ENCODE measurements around the gene COX19.

GRCh38 chr7:916291-916941 lies 58.9 kb downstream of the COX19 start:
- TF ChIP-seq CTCF (IDR thresholded peaks at IDR 0.05; ENCODE audit: low read length) (no peak), EZH2 (optimal IDR thresholded peaks at IDR 0.05; ENCODE audit: low read depth, low read length) (no peak), EZH2phosphoT487 (IDR thresholded peaks at IDR 0.05; ENCODE audit: low read length) (no peak)
